Measurements from ENCODE around the gene ARPC3.

DNA sequence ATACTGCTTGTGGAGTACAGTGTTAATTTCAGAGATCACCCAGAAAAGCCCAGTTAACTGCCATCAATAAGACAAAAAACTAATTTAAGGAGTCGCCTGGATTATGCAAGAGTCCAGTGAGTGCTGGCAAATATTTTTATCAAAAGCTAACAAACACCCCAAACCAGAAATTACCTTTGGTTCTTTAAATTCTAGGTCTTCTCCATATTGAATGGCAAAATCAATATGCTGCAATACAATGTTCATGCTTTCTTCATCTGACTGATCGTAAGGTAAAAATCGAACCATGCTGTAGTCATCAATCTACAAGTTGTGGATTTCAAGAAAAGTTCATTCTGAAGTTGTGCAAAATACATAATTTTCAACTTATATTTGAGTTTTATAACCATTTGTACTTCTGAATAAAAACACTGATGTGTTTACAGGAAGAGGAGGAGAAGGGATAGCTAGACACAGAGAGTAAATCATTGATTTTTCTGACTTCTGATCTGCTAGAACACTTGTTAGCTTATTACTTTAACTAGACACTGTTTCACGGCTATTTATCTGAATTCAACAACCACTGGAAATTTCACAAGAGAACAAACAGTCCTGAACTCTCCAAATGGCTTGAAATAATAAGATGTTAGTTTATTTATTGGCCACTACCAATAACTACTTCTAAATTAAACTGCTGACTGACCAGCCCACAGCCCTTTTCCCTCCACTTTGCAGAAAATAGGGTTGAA lies 3.6 kb upstream of the ARPC3 start:
- no peak for TF ChIP-seq CTCF (IDR thresholded peaks at IDR 0.05; ENCODE audit: insufficient read depth, low read length, poor library complexity, severe bottlenecking)
- no peak for TF ChIP-seq EZH2phosphoT487 (conservative IDR thresholded peaks at IDR 0.05; ENCODE audit: low read length)
